Stimulated activated CD8-positive, alpha-beta memory T cell treated with anti-CD3 and anti-CD28 coated beads, Interleukin-15, amount 100 ng/mL, for 1 hour (primary cell): ENCODE measurements around the gene MGMT.

Experiments used
- DNase-seq: peaks from one replicate; pipeline ENCODE4 v3.0.0-alpha.2; 2020; ENCODE audit warnings: low read depth

Gene MGMT

DNA sequence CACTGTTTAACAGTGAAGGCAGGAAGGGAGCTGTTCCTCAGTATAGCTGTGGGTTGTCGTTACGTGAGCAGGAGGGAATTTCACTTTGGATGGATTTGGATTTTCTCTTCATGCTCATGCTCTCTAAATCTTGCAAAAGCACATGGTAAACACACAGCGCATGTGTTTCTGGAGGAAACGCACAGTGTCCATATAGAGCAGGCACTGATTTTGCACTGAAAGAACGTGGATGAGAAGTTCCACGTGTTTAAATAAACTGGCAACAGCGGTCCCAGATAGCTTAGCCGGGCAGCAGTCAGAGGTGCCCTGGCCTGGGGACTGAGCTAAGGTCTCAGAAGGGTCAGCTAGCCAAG is 188.6 kb downstream of the MGMT start:
- no peak for DNase-seq

DNA sequence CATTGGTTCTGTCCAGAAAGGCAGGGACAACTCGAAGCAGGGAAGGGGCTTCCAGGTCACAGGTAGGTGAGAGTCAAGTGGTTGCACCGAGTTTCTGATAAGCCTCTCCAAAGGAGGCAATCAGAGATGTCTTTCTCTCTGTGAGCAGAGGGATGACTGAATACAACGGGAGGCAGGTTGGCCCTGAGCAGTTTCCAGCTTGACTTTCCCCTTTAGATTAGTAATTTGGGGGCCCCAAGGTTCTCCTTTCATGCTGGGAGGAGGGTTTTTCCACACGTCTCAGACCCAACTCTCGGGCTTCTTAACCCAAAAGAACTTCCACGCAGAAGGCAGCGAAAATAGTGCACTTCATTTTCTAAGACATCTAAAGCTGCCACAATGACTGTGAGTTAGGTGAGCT is 189.6 kb downstream of the MGMT start:
- DNase-seq = no peak

DNA sequence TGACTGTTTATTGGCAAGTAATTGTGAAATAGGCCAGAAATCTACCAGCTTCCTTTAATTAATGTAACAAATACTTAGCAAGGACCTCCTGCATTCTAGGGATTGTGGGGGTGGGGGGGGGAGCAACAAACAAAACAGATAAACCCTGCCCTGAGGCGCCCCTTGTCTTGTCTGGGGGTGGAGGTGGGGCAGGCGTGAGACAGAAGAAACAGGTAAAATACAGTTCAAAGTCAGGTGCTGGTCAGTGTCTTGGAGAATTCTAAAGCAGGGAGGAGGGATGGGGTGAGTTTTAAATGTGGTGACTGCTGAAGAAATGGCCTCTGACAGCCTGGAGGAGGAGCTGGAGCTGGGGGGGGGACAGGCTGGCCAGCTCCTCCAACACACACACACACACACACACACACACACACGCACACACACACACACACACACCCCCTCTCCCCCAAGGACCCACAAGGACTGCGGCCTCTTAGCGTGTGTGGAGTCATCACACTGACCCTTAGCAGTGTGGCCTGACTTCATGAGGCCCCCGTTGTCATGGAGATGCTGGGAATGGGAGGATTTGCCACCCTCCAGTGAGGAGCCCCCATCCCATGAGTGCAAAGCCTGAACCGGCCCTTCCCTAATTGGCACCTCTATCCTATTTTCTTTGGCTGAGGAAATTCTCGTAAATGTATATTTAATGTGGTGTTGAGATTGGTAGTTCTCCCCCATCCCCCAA is 190.4 kb downstream of the MGMT start:
- DNase-seq = no peak

GRCh38 chr10:129658376-129659072 is 191.5 kb downstream of the MGMT start:
- DNase-seq = no peak

DNA sequence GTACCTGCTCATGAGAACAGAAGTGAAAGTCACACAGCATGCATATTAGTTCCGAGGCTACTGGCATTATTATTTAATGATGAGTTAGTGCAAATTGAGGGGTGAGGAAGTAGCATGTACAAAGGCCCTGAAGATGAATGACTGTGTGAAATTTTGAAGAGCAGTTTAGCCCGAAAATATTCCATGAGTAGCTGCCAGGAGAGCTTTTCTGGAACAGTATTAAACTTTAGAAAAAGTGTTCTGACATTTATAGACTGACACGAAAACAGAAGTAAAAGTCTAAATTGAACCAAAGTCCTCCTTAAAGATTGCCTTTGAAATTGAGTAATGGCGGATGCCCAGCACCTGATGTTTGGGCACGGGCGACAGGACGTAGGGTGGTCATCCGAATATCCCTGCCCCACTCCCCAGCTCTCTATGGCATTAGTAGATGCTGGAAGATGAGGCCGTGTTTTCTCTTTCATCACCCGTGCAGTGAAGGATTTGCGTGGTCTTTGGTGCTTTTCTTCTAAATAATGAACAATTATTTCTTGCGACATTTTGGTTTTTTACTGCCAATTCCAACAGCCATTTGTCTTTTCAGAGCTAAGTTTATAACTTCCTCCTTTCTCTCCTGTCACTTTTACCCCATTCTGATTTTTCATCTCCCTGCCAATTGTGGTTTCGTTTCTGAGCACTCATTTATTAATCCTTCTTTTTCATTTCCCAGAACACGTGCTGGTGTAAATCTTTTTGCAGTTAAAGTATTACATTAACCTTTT is 192.6 kb downstream of the MGMT start:
- DNase-seq = no peak

- DNase-seq = no peak
Measured at GRCh38 chr10:129660569-129660968, 193.5 kb downstream of the MGMT start.

DNA sequence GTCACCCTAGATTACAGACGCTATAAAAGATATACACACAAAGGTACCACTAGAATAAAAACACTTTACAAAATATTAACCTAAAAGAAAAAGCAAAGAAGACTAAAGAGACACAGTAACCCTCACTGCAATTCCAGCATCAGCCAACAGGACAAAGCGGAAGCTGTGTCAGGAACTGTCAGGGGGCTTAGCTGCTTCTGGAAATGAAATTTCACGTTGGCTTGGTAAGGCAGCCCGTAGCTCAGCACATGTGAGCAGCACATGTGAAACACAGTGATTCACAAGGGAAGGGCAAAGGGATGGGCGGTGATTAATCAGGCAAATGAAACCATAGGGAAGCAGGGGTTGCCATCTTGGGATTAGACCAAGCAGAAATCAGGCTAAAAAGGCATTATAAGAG is 195.4 kb downstream of the MGMT start:
- no peak for DNase-seq

DNA sequence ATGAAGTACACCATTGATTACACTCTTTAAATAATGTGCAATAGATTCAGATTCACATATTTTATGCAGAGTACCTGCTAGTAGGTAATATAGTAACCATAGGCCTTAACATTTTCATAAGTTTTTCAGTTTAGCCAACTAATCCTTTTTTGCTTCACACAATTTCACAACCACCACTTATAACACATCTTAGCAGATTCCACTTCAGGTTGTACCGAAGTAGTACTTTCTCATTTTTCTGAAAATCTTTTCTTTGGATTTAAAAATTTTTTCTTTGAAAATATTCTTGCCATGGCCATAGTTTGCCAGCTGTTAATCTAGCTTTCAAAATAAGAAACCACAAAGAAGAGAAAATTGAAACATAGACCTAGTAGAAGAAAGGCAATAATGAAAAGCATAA is 203.1 kb downstream of the MGMT start:
- DNase-seq = no peak

DNA sequence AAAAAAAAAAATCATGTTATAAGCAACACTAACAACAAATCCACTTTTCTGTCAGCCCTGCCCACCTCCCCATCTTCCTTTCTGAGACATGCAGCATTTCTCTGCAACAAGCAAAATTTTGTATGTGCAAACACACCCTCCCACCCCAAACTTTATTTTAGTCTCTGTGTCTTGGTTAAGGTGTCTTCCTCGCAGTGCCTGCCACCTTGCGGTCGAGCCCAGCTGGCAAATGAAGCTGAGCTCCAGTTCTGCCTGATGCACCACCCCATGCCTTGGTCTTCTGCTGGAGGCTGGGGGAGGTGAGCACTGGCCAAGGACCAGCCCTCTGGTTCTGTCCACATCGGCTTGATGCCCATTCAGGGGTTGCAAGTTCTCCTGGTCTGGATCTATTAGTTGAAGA is 206.3 kb downstream of the MGMT start:
- no peak for DNase-seq

GRCh38 chr10:129675027-129675769 is 208.2 kb downstream of the MGMT start:
- no peak for DNase-seq

GRCh38 chr10:129676014-129676413 is 209.0 kb downstream of the MGMT start:
- DNase-seq = no peak

- no peak for DNase-seq
Measured at GRCh38 chr10:129677377-129677927, 210.4 kb downstream of the MGMT start.

- no peak for DNase-seq
Measured at GRCh38 chr10:129678186-129678585, 211.1 kb downstream of the MGMT start.

DNA sequence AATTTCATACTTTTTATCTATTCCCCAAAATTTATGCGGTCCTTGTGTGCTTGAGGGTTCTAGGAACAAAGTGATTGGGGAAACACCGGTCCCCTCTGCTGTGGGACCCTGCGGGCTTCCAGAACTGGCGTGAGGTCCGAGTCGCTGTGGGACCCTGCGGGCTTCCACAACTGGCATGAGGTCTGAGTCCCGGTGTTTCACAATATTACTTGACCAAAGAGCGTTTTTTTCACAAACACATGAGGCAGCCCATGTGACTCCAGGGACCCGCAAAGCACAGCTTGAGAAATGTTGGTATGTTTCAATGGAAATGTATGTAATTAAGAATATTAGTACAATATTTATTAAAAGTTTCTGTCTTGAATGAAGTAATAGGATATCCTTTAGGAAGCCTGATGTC is 212.2 kb downstream of the MGMT start:
- DNase-seq = no peak

DNA sequence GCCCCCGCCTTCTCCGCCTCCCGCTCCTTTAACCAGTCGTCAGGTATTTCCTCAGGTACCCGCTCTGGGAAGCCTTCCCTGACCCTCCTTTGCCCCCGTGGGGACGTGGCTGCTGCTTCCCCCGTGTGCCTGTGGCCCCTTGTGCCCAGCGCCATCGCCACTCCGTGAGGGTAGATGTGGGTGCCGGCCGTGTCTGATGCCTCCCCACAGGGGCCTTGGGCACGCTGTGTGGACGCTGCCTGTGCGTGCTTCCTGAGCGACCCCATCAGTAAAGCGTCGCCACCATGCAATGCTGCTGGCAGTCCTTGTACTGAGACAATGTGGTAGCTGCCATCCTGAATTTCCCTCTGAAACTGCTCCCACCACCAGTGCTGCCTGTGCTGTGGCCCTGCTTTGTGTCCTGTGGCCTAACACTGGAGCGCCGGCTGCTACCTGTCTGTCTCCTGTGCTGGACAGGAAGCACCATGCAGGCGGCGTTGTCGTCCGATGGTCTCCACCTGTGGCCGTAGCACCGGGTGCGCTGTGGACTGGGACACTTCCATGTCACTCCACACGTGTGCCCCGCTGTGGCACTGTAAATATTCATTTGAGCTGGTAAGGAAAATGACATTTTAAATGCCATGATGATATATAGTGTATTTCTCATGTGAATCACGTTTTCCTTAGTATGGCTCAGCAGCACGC is 213.8 kb downstream of the MGMT start:
- DNase-seq = no peak

DNA sequence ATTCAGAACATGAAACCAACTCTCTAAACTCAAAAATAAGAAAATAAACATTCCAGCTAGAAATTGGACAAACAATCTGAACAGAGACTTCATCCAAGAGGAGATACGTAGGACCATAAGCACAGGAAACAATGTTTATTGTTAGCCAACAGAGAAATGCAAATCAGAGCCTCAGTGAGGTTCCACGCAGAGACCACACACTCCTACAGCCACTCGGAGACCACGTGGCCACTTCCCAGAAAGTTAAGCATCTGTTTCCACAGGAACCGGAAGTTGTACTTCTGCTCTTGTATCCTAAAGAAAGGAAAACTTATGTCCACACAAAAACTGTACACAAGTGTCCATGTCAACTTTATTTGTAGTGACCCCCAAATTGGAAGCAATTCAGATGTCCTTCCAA is 214.8 kb downstream of the MGMT start:
- DNase-seq = no peak

DNA sequence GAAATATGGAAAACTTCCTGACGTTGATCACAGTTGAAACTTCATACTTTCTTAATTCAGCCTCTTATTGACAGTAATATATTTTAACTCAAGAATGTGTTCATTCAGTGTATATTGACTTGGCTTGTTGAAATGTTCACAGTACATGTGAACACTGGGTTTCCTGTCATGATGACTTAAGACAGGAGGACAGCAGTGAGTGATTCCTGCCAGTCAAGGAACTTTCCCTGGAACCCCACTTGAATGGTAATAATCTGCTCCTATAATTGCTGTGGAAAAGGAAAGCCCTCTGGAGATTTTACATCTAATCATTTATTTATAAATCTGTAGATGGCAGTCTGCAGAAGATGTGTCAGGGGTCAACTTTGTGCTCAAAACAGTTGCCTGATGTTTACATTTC is 216.5 kb downstream of the MGMT start:
- DNase-seq = no peak

DNA sequence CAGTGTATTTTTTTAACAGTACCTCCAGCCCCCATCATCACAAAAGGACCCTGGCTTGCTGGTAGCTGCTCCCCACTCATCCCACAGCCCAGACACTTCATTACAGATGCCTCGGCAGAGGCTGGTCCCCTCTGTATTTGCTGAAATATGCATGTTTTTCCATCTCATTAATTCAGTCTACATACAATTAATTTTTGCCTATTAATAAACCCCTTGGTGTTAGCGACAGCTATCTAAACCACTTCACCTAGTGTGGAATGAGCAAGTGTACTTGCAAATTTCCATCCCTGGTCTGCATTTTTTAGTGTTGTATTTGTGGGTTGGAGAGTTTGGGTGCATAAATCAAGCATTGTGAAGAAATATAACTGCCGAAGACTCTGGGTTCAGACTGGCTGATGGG is 216.9 kb downstream of the MGMT start:
- DNase-seq = no peak

DNA sequence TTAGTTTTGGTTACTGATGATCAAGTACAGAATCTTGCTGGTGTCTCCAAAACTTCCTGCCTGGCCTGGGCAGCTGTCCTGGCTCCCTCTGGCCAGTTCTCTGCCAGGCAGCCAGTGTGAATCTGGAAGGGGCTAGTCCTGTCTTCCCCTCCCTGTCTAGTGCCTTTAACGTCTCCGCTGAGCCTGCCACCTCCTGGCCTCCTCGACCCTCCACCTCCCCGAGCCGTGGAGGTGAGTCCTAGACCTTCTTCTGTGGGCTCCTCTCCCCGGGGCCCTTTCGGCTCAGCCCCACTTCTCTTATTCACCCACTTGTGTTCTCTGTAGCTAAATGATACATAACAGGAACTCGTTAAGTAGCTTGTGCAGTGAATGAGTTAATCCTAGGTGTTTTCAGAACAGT is 218.2 kb downstream of the MGMT start:
- no peak for DNase-seq

DNA sequence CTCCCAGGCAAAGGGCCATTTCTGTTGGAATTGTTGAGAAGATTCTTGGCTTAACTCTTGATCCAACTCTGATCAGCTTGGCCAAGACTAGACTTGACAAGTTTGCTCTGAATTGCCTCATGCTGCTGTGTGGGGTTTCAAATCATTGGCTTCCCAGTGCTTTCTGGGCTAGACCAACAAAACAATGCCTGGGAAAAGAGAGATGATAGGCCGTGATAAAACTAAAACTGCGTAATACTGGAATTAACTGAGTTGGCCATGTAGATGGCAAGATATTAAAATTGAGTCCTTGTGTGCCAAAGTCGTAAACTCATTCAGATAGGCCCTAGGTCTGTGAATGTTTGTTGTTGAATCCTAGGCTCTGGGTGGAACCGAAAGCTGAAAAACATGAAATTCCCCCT is 222.6 kb downstream of the MGMT start:
- no peak for DNase-seq

DNA sequence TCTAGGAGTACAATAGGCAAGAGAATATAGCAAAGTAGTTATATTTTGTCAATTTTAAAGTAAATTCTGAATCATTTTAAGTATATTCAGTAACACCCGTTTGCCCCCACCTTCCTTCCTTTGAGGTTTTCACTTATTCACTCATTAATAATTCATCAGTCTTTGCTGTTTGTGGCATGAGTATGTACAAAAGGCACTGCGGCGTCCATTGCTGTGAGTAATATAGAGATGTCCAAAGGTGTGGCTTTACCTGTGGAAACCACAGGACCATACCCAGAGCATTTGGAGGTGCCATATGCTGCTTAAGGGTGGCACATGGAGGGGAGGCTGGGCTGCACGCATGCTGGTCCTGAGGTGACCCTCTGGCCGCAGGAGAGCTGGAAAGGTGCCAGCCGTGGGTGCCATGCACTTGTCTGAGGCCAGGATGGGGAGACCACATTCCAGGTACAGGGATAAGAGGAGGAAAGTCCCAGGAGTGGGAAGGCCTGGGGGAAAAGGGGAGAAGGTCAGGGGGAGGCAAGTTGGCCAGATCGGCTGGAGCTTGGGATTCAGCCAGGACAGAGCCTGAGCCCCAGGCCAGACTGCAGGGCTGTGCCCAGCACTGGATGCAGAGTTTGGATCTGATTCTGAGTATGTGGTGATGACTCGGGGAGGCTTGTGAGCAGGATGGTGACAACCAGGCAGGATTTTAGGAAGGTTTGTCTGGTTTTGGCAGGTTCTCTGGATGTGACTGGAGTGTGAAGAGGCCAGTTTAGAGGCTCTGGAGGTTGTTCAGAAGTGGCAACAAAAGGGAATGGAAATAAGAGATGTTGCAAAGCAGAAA is 223.4 kb downstream of the MGMT start:
- no peak for DNase-seq
